Upper lobe of right lung (tissue), 1 donor: ENCODE measurements around the gene PICALM. TPM values are rescaled to one million over a fixed set of nuclear protein-coding genes. Genes with fewer than 3 reads are reported as not detected.

Experiments
- ATAC-seq: fragments of 200-7000 bp; cut with Tn5 transposase; one replicate; pipeline ENCODE4 v1.9.1; 2020; ENCODE audit warnings: mild to moderate bottlenecking, moderate library complexity
- DNase-seq: peaks from one replicate; pipeline ENCODE4 v3.0.0-alpha.2; 2020
- H3K27ac ChIP-seq: fragments of 200-600 bp; one replicate; pipeline ENCODE4 v1.8.0; 2022
- H3K27me3 ChIP-seq: fragments of 200-600 bp; one replicate; pipeline ENCODE4 v1.8.0; 2022; ENCODE audit warnings: mild to moderate bottlenecking
- H3K36me3 ChIP-seq: fragments of 200-600 bp; one replicate; pipeline ENCODE4 v1.8.0; 2022
- H3K4me1 ChIP-seq: fragments of 200-600 bp; one replicate; pipeline ENCODE4 v1.8.0; 2022
- H3K4me3 ChIP-seq: fragments of 200-600 bp; one replicate; pipeline ENCODE4 v1.8.0; 2022; ENCODE audit warnings: mild to moderate bottlenecking
- H3K9me3 ChIP-seq: fragments of 200-600 bp; one replicate; pipeline ENCODE4 v1.8.0; 2022
- intact Hi-C: fragments of 100-400 bp; cut with DNase I; formaldehyde crosslinking; loops from one replicate; pipeline ENCODE4 v1.11.0; 2022
- total RNA-seq: library from RNA; stranded (reverse); fragmentation: NEBNext Ultra II Directional; extraction: Animal tissue kit (Norgen Biotek cat#: 25700); gene quantifications from one replicate; pipeline ENCODE4 v1.2.1, GENCODE V29; 2021
- TF ChIP-seq, protein P1 (sequence below): fragments of 200-600 bp; IDR thresholded peaks from one replicate; pipeline ENCODE4 v1.8.0; 2022; ENCODE audit warnings: antibody characterized with exemption
- donor health status: DM: no; HTN: yes; CAD: no; lungs with severe emphysema.

Gene PICALM
- total RNA-seq, 1 donor from 2014 or later: 193 TPM

DNA sequence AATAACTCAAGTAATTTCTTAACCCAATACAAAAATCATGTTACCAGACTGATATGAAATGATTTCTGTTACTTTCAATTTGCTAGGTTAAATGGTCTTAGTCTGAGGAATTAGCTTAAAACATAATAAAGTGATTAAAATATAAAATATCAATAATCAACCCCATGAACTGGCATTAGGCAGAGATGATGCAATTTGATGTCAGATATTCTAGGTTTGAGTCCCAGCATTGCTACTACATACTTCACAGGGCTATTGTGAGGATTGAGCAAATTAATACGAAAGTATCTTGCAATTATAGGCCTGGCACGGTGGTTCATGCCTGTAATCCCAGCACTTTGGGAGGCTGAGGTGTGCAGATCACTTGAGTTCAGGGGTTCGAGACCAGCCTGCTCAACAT is 66.5 kb downstream of the PICALM start:
- no peak for ATAC-seq
- Histone ChIP-seq H3K27me3 (no peaks in the 10 kb centered on the region), H3K36me3 (peaks cover 100% of the 10 kb centered on the region), H3K9me3 (no peaks in the 10 kb centered on the region), H3K4me3 (no peak overlapping the region), H3K27ac (no peak overlapping the region), H3K4me1 (no peaks in the 10 kb centered on the region)
- TF ChIP-seq, protein P1, sequence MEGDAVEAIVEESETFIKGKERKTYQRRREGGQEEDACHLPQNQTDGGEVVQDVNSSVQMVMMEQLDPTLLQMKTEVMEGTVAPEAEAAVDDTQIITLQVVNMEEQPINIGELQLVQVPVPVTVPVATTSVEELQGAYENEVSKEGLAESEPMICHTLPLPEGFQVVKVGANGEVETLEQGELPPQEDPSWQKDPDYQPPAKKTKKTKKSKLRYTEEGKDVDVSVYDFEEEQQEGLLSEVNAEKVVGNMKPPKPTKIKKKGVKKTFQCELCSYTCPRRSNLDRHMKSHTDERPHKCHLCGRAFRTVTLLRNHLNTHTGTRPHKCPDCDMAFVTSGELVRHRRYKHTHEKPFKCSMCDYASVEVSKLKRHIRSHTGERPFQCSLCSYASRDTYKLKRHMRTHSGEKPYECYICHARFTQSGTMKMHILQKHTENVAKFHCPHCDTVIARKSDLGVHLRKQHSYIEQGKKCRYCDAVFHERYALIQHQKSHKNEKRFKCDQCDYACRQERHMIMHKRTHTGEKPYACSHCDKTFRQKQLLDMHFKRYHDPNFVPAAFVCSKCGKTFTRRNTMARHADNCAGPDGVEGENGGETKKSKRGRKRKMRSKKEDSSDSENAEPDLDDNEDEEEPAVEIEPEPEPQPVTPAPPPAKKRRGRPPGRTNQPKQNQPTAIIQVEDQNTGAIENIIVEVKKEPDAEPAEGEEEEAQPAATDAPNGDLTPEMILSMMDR: no peak
- DNase-seq: no peak
- intact Hi-C loops: no loop called here

DNA sequence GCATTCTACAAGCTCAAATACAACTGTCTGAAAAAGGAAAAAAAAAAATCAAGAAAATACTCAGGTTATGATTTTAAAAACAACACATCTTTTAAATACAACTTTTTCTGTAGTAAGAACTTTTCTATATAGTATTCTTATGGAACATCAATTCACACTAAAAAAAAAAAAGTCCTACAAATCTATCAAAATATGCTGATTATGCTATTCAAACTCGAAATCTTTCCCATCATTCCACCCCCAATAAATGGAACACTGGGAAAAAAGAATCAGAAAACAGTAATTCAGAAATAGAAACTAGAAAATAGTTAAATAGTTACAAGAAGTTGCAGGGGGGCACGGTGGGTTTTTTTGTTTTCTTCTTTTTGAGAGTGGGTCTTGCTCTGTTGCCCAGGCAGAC is 77.4 kb downstream of the PICALM start:
- intact Hi-C loops: no loop called here
- Histone ChIP-seq H3K4me1 (peaks cover 13% of the 10 kb centered on the region), H3K27ac (no peak overlapping the region), H3K4me3 (no peak overlapping the region), H3K9me3 (no peaks in the 10 kb centered on the region), H3K27me3 (no peaks in the 10 kb centered on the region), H3K36me3 (peaks cover 90% of the 10 kb centered on the region)
- TF ChIP-seq, protein P1: no peak
- no peak for DNase-seq
- no peak for ATAC-seq

DNA sequence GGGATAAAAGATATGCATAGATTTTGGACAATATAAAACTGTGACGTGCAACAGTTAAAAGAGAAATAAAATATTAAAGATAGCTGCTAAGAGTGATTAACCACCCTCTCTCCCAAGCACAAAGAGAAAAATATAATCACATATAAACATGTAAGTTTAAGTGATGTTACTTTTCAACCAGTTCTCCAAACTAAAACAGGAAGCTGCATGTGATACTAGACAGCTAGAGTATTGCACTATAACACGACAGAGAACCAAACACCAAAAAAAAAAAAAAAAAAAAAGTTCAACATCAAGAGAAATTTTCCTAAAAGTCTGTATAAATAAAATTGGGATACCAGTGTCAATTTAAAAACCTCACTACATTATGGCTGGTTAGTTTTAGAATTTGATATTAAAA is 79.1 kb downstream of the PICALM start:
- H3K4me1 ChIP-seq: peaks cover 13% of the 10 kb centered on the region
- H3K4me3 ChIP-seq: no peak overlapping the region
- ATAC-seq (peak; percentile 39), DNase-seq (no peak)
- H3K27ac ChIP-seq: no peak overlapping the region
- no peaks in the 10 kb centered on the region for H3K9me3 ChIP-seq
- intact Hi-C loops: no loop called here
- H3K27me3 ChIP-seq: no peaks in the 10 kb centered on the region
- H3K36me3 ChIP-seq: peaks cover 84% of the 10 kb centered on the region
- TF ChIP-seq, protein P1: no peak

DNA sequence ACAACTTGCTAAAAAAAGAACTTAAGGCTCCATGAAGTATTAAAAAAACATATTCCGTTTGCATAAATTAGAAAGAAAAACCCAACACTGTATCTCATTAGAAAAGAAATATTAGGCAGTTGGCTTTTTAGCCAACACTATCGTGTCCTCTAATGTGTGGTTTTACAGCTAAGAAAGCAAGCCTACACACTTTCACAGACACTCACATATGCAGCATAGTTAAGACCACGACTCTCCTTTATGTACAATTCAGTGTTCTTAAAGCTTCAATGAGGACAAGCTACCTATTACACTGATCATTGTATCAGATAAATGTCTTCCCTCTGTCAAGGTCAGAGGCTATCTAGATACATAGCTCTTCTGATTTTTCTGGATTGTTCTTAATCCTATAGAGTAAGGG is 80.1 kb downstream of the PICALM start:
- TF ChIP-seq, protein P1: no peak
- intact Hi-C loops: no loop called here
- H3K27me3 ChIP-seq: no peaks in the 10 kb centered on the region
- no peak for DNase-seq
- peaks cover 13% of the 10 kb centered on the region for H3K4me1 ChIP-seq
- H3K9me3 ChIP-seq: no peaks in the 10 kb centered on the region
- no peak overlapping the region for H3K4me3 ChIP-seq
- no peak for ATAC-seq
- H3K27ac ChIP-seq: no peak overlapping the region
- H3K36me3 ChIP-seq: peaks cover 83% of the 10 kb centered on the region

DNA sequence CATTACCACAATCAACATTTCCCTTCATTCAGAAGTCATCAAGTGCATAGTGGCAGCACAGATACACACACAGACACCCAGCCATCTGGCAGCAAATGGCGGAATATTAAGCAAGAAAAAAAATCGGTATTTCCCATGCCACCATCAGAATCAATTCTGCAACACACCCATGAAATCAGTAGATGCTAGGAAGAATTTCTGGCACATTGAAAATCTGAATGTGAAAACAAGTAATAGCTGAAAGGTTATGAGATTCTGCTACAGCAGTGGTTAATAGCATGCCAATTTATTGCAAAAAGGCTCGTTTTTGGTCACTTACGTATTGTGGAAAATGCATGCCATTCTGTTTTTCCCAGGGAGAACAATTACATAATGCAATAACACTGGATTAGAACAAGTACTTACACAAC is 91.1 kb downstream of the PICALM start:
- H3K27ac ChIP-seq: no peak overlapping the region
- intact Hi-C loops: no loop called here

DNA sequence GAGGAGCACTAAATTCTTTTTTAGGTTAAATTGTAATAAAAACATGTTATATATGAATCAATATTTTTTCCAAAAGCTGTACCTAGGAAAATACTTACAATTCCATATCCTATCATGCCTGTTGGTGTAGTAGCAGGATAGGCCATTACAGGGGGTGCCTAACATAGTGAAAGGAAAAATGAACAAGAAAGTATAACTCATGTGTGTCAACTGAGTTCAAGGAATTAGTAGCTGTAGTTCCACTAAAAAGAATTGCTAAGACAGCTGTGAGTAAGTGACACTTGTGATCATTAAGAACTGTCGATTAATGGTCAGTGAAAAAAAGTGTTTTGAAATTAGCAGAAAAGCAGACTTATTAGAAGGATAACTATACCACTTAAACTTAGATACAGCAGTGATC is 92.4 kb downstream of the PICALM start:
- no peaks in the 10 kb centered on the region for H3K27me3 ChIP-seq
- TF ChIP-seq, protein P1: no peak
- intact Hi-C loops: no loop called here
- H3K27ac ChIP-seq: no peak overlapping the region
- no peak for ATAC-seq
- H3K9me3 ChIP-seq: no peaks in the 10 kb centered on the region
- no peak for DNase-seq
- H3K36me3 ChIP-seq: peaks cover 82% of the 10 kb centered on the region
- H3K4me3 ChIP-seq: no peak overlapping the region
- no peaks in the 10 kb centered on the region for H3K4me1 ChIP-seq

More for the DNA sequence above, 91.1 kb downstream of the PICALM start:
- ATAC-seq (no peak), DNase-seq (no peak)
- H3K4me3 ChIP-seq: no peak overlapping the region
- no peaks in the 10 kb centered on the region for H3K4me1 ChIP-seq
- no peaks in the 10 kb centered on the region for H3K9me3 ChIP-seq
- TF ChIP-seq, protein P1: no peak
- H3K36me3 ChIP-seq: peaks cover 81% of the 10 kb centered on the region
- no peaks in the 10 kb centered on the region for H3K27me3 ChIP-seq
